ENCODE measurements around the gene PPIL1.

GRCh38 chr6:36822506-36823269 lies 51.9 kb downstream of the PPIL1 start:
- TF ChIP-seq POLR2A (IDR thresholded peaks at IDR 0.05) (no peak), CTCF (IDR thresholded peaks at IDR 0.05) (no peak)
